ENCODE measurements around the gene CDKN2B.
"Not testable (repeated sequence)": the region's sequence is repeated elsewhere in the genome, so short reads cannot be mapped to it uniquely, and the experiment has no call there.

Gene CDKN2B

GRCh38 chr9:21969951-21970799 lies 38.9 kb downstream of the CDKN2B start:
- no peak for DNase-seq (ENCODE audit: low read depth in 4 of 4, low spot score in 1 of 4)

GRCh38 chr9:21969011-21969940 lies 39.8 kb downstream of the CDKN2B start:
- no peak for DNase-seq (ENCODE audit: low read depth in 4 of 4, low spot score in 1 of 4)

DNA sequence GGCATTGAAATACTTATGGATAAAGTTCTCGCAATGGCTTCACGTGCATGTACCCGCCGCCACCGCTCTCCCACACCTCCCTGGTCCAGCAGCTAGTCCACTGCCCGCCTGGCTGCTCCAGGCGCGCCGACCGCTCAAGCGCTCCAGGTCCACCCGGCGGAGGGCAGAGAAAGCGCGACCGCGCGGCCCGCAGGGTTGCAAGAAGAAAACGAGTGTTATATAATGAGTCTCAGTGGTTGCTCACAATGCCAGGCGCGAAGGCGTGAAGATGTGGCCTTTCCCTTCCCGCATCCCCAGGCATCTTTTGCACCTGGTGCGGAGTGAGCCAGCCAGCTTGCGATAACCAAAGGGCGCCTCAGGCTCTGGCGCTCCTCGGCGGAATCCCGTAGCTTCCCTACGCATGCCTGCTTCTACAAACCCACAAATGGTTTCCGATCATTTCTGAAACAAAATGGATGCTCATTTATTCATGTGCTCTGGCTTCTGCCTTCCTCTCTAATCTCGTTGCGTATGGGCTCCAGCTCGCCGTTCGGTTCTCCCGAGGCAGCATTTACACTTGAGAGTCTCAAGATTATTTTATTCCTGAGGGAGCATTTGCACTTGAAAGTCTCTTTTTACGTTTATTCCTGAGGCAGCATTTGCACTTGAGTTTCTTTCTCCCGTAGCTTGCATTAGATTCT lies 40.6 kb downstream of the CDKN2B start:
- no peak for DNase-seq (ENCODE audit: low read depth in 4 of 4, low spot score in 1 of 4)

DNA sequence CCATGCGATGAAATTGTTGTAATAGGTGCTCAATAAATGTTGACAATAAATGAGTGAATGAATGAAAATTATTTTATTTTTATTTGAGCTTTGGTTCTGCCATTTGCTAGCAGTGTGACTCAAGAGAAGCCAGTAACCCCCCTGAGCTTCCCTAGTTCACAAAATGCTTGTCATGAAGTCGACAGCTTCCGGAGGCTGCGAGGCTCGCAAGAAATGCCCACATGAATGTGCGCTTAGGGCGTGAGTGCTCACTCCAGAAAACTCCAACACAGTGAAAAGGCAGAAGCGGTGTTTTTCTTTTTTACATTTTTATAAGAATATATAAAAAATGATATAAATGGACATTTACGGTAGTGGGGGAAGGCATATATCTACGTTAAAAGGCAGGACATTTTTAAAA lies 41.4 kb downstream of the CDKN2B start:
- DNase-seq (ENCODE audit: low read depth in 4 of 4, low spot score in 1 of 4), result no peak

DNA sequence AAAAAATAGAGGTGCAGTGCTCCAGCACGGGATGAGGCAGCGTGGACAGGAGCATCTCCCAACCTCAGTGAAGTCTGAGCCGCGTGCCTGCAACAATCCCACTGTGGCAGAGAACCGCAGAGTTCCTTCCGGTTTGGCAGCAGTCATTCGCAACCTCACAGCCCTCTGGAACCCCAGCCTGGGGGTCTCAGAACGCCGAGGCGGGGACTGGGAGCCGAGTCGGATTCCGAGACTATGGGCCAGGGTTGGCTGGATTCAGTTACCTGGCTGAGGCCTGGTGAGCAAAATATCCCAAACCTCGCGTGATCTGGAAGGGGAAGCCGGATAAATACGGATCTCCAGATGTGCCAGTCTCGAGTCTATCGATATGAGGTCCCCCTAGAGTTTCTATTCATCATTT lies 41.9 kb downstream of the CDKN2B start:
- no peak for DNase-seq (ENCODE audit: low read depth in 4 of 4, low spot score in 1 of 4)

GRCh38 chr9:21966140-21966851 lies 42.8 kb downstream of the CDKN2B start:
- no peak for DNase-seq (ENCODE audit: low read depth in 4 of 4, low spot score in 1 of 4)

- no peak for DNase-seq (ENCODE audit: low read depth in 4 of 4, low spot score in 1 of 4)
Measured at GRCh38 chr9:21965401-21965951, 43.6 kb downstream of the CDKN2B start.

DNA sequence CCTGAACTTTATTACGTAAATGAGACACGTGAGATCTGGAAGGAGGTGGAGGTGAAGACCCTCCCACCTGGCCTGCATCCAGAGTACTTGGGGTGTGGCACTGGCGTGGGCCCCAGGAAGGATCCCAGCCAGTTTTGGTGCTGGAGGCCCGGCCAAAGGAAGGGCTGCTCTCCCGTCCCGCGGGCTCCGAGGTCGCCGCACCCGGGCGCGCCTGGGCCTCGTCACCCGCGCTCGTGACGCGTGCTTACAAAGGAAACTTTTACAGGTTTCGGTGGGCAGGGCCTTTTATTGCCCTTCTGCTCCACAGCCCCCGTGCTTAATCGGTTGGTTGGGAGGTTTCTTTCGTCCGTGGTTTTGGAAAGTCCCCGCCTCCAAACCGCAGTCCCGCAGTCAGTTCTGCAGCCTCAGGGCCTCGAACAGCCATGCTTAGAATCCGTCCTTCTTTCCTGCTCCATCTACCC lies 44.1 kb downstream of the CDKN2B start:
- peak in 3 of 4 experiments; percentile 7 to 33 (median 27) for DNase-seq (ENCODE audit: low read depth in 4 of 4, low spot score in 1 of 4)

GRCh38 chr9:21961569-21961968 lies 47.5 kb downstream of the CDKN2B start:
- no peak for DNase-seq (ENCODE audit: low read depth in 4 of 4, low spot score in 1 of 4)

DNA sequence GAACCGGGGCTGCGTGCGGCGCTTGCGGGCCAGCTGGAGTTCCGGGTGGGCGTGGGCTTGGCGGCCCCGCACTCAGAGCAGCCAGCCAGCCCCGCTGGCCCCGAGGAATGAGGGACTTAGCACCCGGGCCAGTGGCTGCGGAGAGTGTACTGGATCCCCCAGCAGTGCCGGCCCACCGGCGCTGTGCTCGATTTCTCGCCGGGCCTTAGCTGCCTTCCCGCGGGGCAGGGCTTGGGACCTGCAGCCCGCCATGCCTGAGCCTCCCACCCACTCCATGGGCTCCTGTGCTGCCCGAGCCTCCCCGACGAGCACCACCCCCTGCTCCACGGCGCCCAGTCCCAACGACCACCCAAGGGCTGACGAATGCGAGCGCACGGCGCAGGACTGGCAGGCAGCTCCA lies 49.8 kb downstream of the CDKN2B start:
- not testable (repeated sequence) for DNase-seq (ENCODE audit: low read depth in 4 of 4, low spot score in 1 of 4)

GRCh38 chr9:21958833-21959232 lies 50.3 kb downstream of the CDKN2B start:
- no peak for DNase-seq (ENCODE audit: low read depth in 4 of 4, low spot score in 1 of 4)
